ENCODE measurements around the gene SRPK1. TPM values are rescaled to one million over a fixed set of nuclear protein-coding genes. Genes with fewer than 3 reads are reported as not detected.

Gene SRPK1
- total RNA-seq, 2 donors from 2014 or later, result 86.2 to 98.5 TPM

GRCh38 chr6:35796236-35796635 lies 124.7 kb downstream of the SRPK1 start:
- Histone ChIP-seq H3K27ac (ENCODE audit: low read depth, low read length) (no peak overlapping the region), H3K27me3 (ENCODE audit: control insufficient read depth, insufficient read depth, low read length, poor library complexity, severe bottlenecking) (no peaks in the 10 kb centered on the region), H3K36me3 (ENCODE audit: control insufficient read depth, insufficient read depth, low read length) (no peaks in the 10 kb centered on the region), H3K4me1 (ENCODE audit: control insufficient read depth, insufficient read depth, low read length) (no peaks in the 10 kb centered on the region), H3K9me3 (ENCODE audit: control insufficient read depth, low read length) (no peaks in the 10 kb centered on the region), H3K9ac (ENCODE audit: extremely low read depth, low read length, poor library complexity, severe bottlenecking) (no peak overlapping the region), H3K4me3 (ENCODE audit: low read length) (no peak overlapping the region)
- 93 to 94% methylated on average over 4 of the region's 4 CpGs for WGBS, 2 experiments (ENCODE audit: insufficient coverage in 1 of 2, insufficient read length in 1 of 2)
- no peaks in the 10 kb centered on the region for H3K36me3 Mint-ChIP-seq (ENCODE audit: low read depth)
- H3K27ac Mint-ChIP-seq, result no peak overlapping the region
- H3K9me3 Mint-ChIP-seq, result no peaks in the 10 kb centered on the region
- no peak for TF ChIP-seq CTCF (conservative IDR thresholded peaks at IDR 0.05)
- H3K4me1 Mint-ChIP-seq, result peaks cover 7% of the 10 kb centered on the region
- DNase-seq, result no peak
- peaks cover 2% of the 10 kb centered on the region for H3K27me3 Mint-ChIP-seq (ENCODE audit: insufficient read depth)
- no peak overlapping the region for H3K4me3 Mint-ChIP-seq

- H3K4me3 ChIP-seq (ENCODE audit: low read length), result no peak overlapping the region
- H3K9me3 ChIP-seq (ENCODE audit: control insufficient read depth, low read length), result no peaks in the 10 kb centered on the region
- no peaks in the 10 kb centered on the region for H3K36me3 Mint-ChIP-seq (ENCODE audit: low read depth)
- H3K27me3 Mint-ChIP-seq (ENCODE audit: insufficient read depth), result peaks cover 2% of the 10 kb centered on the region
- no peak overlapping the region for H3K9ac ChIP-seq (ENCODE audit: extremely low read depth, low read length, poor library complexity, severe bottlenecking)
- peaks cover 7% of the 10 kb centered on the region for H3K4me1 Mint-ChIP-seq
- H3K36me3 ChIP-seq (ENCODE audit: control insufficient read depth, insufficient read depth, low read length), result no peaks in the 10 kb centered on the region
- 88 to 89% methylated on average over 10 to 11 of the region's 11 CpGs for WGBS, 2 experiments (ENCODE audit: insufficient coverage in 1 of 2, insufficient read length in 1 of 2)
- no peak for DNase-seq
- no peak overlapping the region for H3K4me3 Mint-ChIP-seq
- no peaks in the 10 kb centered on the region for H3K9me3 Mint-ChIP-seq
- TF ChIP-seq CTCF (conservative IDR thresholded peaks at IDR 0.05), result no peak
- H3K4me1 ChIP-seq (ENCODE audit: control insufficient read depth, insufficient read depth, low read length), result no peaks in the 10 kb centered on the region
- no peaks in the 10 kb centered on the region for H3K27me3 ChIP-seq (ENCODE audit: control insufficient read depth, insufficient read depth, low read length, poor library complexity, severe bottlenecking)
- H3K27ac Mint-ChIP-seq, result no peak overlapping the region
- no peak overlapping the region for H3K27ac ChIP-seq (ENCODE audit: low read depth, low read length)
Observed at GRCh38 chr6:35795453-35796071, 125.3 kb downstream of the SRPK1 start.

- no peak overlapping the region for H3K9ac ChIP-seq (ENCODE audit: extremely low read depth, low read length, poor library complexity, severe bottlenecking)
- no peak overlapping the region for H3K27ac ChIP-seq (ENCODE audit: low read depth, low read length)
- H3K4me1 Mint-ChIP-seq, result peaks cover 7% of the 10 kb centered on the region
- no peaks in the 10 kb centered on the region for H3K4me1 ChIP-seq (ENCODE audit: control insufficient read depth, insufficient read depth, low read length)
- no peaks in the 10 kb centered on the region for H3K9me3 ChIP-seq (ENCODE audit: control insufficient read depth, low read length)
- no peaks in the 10 kb centered on the region for H3K27me3 ChIP-seq (ENCODE audit: control insufficient read depth, insufficient read depth, low read length, poor library complexity, severe bottlenecking)
- H3K4me3 Mint-ChIP-seq, result no peak overlapping the region
- peaks cover 2% of the 10 kb centered on the region for H3K27me3 Mint-ChIP-seq (ENCODE audit: insufficient read depth)
- H3K27ac Mint-ChIP-seq, result no peak overlapping the region
- WGBS, 2 experiments (ENCODE audit: insufficient coverage in 1 of 2, insufficient read length in 1 of 2), result 95 to 97% methylated on average over 14 to 17 of the region's 17 CpGs
- H3K36me3 Mint-ChIP-seq (ENCODE audit: low read depth), result no peaks in the 10 kb centered on the region
- H3K36me3 ChIP-seq (ENCODE audit: control insufficient read depth, insufficient read depth, low read length), result no peaks in the 10 kb centered on the region
- no peaks in the 10 kb centered on the region for H3K9me3 Mint-ChIP-seq
- DNase-seq, result no peak
- H3K4me3 ChIP-seq (ENCODE audit: low read length), result no peak overlapping the region
- TF ChIP-seq CTCF (conservative IDR thresholded peaks at IDR 0.05), result no peak
Observed at GRCh38 chr6:35794536-35795452, 126.1 kb downstream of the SRPK1 start.
